Suppressor macrophage treated with lipopolysaccharide for 1 hour (primary cell): ENCODE measurements around the gene BUB3.

Experiments
- DNase-seq, 3 donors: peaks; one replicate each; pipeline ENCODE4 v3.0.0-alpha.2; 2020 to 2022

The BUB3 gene

DNA sequence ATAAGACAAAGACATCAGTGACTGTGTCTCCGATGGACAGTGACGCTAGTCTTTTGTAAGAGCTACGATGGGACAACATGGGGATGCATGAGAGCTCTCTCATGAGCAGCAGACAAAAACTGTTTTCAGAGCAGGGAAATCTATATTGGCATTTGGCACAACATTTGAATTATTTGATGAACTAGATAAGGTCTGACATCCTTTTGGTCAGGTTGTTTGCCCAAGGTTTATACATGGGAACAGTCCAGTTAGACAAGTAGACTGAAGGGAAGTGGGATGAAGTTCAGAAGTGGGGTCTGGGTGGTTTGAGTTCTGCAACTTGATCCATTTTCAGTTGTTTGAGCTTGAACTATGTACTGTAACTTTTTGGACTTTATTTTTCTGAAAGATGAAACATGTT is 50.8 kb downstream of the BUB3 start:
- no peak for DNase-seq

DNA sequence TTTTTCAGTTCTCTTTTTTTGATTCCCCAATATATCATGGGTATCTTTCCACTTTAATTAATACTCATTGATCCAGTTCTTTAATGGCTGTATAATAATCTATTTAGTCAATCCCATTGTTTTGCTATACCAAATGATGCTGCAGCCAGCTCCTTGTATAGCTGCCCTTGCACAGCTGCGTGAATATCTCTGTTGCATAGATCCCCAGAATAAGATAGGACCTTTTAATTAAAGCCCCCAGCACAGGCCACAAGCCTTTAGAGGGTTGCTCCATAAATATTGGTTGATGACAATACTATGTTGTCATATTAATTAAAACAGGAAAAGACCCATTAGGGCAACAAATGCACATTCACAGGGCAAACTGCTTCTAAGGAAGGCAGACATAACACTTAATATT is 57.9 kb downstream of the BUB3 start:
- no peak for DNase-seq

DNA sequence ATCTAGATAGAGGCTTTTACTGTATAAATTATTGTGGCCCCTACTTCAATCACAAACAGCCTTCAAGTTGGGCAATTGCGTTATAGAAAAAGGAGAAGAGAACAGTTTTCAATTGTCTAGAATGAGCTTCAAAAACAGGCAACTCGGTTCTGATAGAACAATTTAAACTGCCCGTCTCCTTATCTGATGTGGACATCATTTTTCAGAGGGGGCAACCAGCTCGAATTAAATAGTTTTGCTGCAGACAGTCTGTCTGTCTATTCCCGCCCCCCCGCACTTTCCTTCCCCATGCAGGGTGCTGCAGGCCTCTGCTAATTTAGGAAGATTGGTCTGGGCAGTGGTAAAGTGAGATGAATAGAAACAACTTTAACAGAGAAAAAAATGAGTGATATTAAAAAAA is 58.4 kb downstream of the BUB3 start:
- no peak for DNase-seq

DNA sequence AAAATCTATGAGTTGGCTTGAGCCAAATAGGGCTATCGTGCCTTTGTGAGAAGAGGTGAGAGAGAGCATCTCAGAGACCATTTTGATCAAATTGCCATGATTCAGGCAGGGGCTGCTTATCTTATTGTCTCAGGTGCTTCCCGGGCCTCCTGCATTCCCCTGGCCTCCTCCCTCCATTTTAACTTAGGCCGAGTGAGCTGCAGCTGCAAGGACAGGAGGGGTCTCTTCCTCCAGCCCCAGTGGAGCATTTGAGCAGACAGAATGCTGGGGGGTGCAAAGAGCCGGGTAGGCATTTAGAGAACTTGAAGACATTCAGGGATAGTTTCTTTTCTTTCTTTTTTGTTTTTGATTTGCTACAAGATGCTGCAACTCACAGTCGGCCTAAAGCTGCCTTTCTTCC is 59.0 kb downstream of the BUB3 start:
- no peak for DNase-seq
